ENCODE measurements around the gene ZCCHC14. TPM values are rescaled to one million over a fixed set of nuclear protein-coding genes. Genes with fewer than 3 reads are reported as not detected.

Gene ZCCHC14
- total RNA-seq, 1 donor from 2014 or later = 44.8 TPM

GRCh38 chr16:87531418-87531817, 38.6 kb upstream of the ZCCHC14 start:
- Mint-ChIP-seq H3K27ac (ENCODE audit: unreplicated experiment) (no peak overlapping the region), H3K4me1 (ENCODE audit: unreplicated experiment) (peaks cover 7% of the 10 kb centered on the region)

GRCh38 chr16:87528690-87529579, 36.1 kb upstream of the ZCCHC14 start:
- Mint-ChIP-seq H3K27me3 (ENCODE audit: unreplicated experiment) (peaks cover 18% of the 10 kb centered on the region), H3K36me3 (ENCODE audit: unreplicated experiment) (peaks cover 7% of the 10 kb centered on the region), H3K27ac (ENCODE audit: unreplicated experiment) (no peak overlapping the region), H3K4me3 (ENCODE audit: unreplicated experiment) (no peak overlapping the region), H3K9me3 (ENCODE audit: unreplicated experiment) (peaks cover 14% of the 10 kb centered on the region), H3K4me1 (ENCODE audit: unreplicated experiment) (no peaks in the 10 kb centered on the region)
- DNase-seq (ENCODE audit: extremely low spot score, unreplicated experiment) = no peak
- TF ChIP-seq CTCF (IDR thresholded peaks at IDR 0.05) = no peak

More at GRCh38 chr16:87531418-87531817, 38.6 kb upstream of the ZCCHC14 start:
- Mint-ChIP-seq H3K36me3 (ENCODE audit: unreplicated experiment) (peaks cover 7% of the 10 kb centered on the region), H3K4me3 (ENCODE audit: unreplicated experiment) (no peak overlapping the region), H3K27me3 (ENCODE audit: unreplicated experiment) (no peaks in the 10 kb centered on the region), H3K9me3 (ENCODE audit: unreplicated experiment) (peaks cover 19% of the 10 kb centered on the region)
- no peak for DNase-seq (ENCODE audit: extremely low spot score, unreplicated experiment)
- TF ChIP-seq CTCF (IDR thresholded peaks at IDR 0.05) = no peak

DNA sequence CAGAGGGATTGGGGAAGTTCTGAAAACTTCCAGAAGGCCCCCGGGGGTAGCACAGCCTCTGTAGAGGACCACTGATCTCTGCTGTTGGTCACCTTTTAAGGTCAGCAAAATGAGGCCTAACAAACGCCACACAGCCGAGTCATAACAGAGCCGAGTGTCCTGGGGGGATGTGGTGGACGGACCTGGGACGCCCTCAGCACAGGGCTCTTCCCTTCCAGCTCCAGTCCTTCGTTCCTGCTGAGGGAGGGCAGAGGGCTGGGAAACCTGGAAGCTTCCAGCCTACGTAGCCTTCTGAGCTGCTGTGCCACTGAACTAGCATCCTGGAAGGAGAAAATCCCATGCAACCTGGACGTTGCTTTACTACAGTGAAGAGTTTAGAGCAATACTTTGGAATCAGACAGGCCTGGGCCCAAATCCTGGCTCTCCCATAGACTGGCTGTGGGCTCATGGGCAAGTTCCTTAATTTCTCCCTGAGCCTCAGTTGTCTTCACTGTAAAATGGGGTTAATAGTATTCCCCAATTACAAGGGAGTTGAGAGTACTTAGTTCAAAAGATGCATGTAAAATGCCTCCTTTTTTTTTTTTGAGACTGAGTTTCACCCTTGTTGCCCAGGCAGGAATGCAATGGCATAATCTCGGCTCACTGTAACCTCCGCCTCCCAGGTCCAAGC, 34.4 kb upstream of the ZCCHC14 start:
- Mint-ChIP-seq H3K4me3 (ENCODE audit: unreplicated experiment) (no peak overlapping the region), H3K27ac (ENCODE audit: unreplicated experiment) (no peak overlapping the region), H3K27me3 (ENCODE audit: unreplicated experiment) (peaks cover 18% of the 10 kb centered on the region), H3K9me3 (ENCODE audit: unreplicated experiment) (peaks cover 14% of the 10 kb centered on the region), H3K36me3 (ENCODE audit: unreplicated experiment) (peaks cover 7% of the 10 kb centered on the region), H3K4me1 (ENCODE audit: unreplicated experiment) (no peaks in the 10 kb centered on the region)
- no peak for TF ChIP-seq CTCF (IDR thresholded peaks at IDR 0.05)
- DNase-seq (ENCODE audit: extremely low spot score, unreplicated experiment) = no peak

DNA sequence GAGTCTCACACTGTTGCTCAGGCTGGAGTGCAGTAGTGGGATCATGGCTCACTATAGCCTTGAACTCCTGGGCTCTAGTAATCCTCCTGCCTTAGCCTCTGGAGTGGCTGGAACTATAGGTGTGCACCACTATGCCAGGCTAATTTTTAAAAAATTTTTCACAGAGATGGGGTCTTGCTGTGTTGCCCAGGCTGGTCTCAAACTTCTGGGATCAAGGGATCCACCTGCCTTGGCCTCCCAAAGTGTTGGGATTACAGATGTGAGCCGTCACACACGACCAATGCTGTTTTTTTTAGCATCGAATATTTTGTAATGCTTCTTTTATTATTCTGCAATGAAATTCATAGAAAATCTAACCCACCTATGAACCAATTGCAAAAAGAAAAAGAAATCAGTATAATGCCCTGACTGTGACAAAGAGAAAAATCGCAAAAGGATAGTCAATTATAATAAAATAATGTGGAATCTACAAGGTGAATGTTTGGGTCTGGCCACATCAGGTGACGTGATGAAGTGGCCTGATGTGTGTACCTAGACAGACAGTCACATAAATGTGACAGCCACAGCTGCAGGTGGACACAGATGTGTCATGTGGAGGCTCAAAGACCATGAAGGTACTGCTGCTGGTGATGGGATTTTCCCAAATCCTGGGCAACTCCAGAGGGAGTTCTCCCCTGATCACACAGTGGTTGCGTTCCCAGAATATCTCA, 33.6 kb upstream of the ZCCHC14 start:
- Mint-ChIP-seq H3K4me3 (ENCODE audit: unreplicated experiment) (no peak overlapping the region), H3K4me1 (ENCODE audit: unreplicated experiment) (no peaks in the 10 kb centered on the region), H3K9me3 (ENCODE audit: unreplicated experiment) (peaks cover 14% of the 10 kb centered on the region), H3K36me3 (ENCODE audit: unreplicated experiment) (peaks cover 7% of the 10 kb centered on the region), H3K27me3 (ENCODE audit: unreplicated experiment) (peaks cover 18% of the 10 kb centered on the region), H3K27ac (ENCODE audit: unreplicated experiment) (no peak overlapping the region)
- DNase-seq (ENCODE audit: extremely low spot score, unreplicated experiment) = no peak
- no peak for TF ChIP-seq CTCF (IDR thresholded peaks at IDR 0.05)

Data from osteocyte (in vitro differentiated cells).